Effector CD8-positive, alpha-beta T cell (primary cell): ENCODE results near the gene HOXA4.

ENCODE experiments used
- DNase-seq: peaks from one replicate; lab custom pipeline; 2025; lab: John Stamatoyannopoulos, UW

HOXA4 gene

DNA sequence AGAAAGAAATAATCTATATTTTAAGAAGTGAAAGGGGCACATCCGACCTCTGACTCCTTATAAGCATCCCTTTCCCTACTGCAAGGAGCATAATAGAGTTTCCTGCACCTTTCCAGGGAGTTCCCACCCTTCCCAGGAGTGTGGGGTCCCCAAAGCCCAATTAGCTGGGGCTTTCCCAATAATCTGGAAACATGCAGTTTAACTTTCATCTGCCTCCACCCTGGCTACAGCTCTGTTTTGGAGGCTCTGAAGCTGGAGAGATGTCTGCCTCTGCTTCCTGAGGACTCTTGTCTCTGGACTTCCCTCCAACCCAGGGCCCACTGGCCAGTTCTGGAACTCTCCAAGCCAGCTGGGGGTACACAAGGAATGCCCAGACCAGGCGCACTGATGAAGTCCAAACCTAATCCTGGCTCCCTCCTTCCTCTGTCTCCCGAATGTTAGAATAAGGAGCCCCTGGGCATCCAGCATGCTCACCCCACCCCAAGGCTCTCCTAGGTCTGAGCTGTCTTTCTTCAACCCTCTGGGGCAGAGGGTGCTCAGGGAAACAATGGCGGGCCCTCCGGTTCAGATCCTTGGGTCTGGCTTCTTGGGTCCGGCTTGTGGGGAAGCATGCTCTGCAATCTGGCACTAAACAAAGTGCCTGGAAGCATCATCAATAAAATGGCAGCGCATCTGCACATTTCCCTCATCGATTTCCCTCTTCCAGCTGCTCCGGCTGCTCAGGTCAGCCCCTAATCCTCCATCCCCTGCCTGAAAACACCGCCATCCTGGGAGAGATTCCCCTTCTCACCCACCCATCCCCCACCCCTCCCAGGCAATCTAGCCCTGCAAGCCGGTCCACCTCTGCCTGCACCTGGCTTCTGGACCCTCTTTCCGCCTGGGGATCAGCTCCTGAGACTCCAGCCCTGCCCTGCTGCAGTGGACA lies 13.3 kb downstream of the HOXA4 start:
- DNase-seq = no peak

DNA sequence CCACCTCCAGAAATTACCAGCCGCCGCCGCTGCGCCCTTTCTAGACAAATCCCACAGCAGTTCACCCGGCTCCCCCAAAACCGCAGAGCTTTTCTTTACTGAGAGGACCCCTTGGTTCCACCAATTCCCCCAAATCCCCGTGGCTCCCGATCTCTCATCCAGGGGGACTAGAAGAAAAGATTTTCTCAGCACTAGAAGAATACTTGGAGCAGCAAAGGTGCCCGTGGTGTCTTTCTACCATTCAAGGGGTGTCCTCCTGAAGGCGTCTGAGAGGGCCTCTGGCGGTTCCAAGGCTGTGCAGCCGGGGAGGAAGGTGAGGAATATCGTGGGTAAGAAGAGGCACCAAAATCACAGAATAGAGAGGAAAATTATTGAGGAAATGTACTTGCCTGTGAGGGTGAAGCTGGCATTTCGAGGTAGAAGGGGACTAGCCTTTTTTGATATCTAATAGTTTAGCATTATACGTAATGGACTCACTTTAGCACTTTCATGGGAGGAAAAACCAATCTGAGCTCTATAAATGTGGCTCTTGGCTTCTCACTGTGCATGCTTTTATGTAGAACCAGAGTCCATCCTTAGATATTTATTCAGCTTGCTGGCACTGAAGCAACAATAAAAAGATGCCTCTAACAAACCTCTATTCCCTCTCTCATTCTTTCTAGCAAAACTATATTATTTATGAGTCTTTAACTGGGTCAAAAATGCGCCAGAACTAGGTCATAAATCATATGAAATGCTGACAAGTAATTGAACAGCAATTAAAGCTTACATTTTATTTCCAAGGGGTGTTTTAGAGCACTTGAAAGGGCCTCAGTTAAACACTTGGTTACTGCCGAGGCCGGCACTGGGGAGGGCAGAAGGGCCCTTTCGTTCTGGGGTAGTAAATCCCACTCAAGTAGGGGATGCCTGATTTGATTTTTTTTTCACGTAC lies 14.3 kb downstream of the HOXA4 start:
- no peak for DNase-seq

DNA sequence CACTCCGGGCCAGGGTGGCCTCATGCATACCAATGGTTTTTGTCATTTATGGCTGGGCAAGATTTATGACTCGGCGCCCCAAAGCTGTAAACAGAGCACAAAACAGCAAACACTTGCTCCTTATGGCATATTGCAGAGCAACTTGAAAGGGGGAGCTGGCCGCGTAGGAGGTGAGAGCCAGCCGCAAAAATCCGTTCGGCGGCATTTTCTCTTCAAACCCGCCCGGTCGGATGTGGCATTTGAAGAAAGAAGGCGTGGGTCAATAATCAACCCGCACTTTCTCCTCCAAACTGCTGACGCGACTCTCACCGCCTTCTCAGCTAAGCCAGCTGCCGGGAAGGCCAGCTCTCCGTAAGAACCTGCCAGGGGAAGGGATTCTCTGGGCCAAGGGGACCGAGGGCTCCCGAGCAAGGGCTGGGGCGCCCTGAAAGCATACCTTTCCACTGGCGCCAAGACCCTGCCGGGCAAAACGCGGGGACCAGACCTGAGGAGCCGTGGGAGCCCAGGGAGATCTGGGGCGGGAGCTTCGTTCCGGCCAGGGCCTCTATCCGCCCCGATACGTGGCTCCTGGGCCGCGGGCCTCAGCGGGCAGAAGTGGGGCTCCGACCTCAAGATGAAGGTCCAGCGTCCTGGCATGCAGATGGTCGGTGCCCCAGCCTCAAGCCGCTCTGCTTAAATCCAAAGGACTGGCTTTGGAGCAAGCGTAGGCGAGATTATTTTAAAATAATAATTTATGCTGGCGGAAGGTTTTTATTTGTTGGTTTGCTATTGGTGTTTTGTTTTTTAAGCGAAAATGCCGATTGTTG lies 15.1 kb downstream of the HOXA4 start:
- DNase-seq = no peak

DNA sequence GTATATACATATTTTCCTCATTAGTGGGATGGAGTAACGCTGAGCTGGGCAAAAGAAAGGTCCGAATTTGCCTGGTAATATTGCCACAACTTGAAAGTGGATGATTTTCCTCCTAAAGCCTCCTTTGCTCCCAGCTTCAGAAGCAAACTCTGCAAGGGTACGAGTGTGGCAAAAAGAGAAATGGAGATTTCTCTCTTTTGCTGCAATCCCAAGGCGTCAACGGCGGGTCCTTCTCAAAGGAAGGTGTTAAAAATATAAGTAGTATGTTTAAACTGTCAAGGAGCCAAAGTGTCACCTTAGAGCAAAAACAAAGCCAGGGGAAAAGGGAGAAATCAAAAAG lies 15.7 kb downstream of the HOXA4 start:
- no peak for DNase-seq

DNA sequence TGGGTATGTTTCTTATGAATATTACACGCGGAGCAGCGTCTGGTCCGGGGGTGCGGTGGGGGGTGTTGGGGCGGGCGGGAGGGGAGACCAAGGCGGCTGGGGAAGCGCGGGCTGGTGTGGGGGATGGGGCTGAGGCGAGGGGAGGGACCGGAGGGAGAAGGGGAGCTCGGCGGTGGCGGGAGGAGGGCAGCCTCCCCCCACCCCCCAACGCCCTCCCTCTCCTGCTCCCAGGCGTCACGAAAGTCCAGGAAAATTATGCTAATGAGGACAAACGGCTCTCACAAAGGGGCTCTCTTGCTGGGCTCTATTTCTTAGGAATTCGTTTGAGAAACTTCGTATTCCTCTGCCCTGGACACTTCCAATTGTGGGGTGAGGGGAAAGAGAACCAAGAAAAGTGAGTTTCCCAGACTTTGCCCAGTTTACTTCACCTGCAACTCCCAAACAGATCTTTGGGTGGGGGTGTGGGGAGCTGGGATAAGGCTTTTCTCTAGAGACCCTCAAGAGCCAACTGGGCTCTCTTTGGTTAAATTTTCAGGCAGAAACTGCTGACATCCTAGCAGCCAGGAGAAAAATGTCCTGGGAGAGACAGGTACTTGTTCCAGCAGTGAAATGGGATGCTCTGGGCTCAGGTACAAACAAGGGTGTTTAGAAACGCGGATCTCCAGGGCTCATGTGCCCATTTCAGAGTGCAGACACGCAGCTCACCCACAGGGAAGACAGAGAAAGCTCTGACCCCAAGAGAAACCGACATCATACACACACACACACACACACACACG lies 16.4 kb downstream of the HOXA4 start:
- DNase-seq = no peak

DNA sequence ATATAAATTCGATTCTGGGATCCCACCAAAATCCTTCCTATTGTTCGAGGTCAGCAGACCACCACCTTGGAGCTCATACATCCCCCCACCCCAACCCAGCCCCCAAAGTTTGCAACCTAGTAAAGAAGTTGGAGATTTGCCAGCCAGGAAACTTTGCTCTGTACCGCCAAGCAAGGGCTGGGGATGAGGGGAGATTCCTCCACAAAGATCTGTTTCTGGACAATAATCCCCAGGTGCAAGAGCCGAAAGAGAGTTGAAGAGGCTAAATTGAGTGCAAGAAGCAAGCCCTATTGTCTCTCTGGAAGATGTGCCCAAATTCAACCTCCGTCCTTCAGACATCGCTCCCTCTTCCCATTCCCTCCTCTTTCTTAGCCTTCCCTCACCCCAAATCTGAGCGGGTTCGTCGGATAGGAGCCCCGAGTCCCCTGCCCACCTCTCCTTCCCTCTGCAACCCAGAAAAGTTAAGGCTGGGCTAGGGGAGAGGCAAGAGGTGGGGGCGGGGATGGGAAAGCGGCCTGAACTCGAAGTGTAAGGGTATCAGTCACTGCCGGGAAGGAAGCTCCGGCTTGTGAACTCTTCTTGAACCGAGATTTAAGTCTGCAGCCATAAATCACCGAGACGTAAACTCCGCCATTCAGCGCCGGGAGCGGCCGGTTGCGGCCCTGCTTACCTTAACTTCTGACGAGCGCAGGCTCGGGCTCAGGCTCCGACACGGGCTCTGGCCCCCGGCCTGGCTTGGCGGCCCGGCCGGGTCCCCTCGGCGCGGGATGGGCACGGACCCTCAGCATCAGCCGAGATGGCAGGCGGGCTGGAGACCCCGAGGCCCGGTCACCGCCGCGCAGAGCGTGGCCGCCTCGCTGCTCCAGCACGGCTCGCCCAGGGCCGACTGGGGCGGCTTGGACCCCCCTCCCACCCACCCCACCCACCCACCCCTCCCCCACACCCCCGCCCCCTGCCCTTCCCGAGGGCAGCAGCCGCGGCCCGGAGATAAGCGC lies 17.3 kb downstream of the HOXA4 start:
- DNase-seq = no peak

DNA sequence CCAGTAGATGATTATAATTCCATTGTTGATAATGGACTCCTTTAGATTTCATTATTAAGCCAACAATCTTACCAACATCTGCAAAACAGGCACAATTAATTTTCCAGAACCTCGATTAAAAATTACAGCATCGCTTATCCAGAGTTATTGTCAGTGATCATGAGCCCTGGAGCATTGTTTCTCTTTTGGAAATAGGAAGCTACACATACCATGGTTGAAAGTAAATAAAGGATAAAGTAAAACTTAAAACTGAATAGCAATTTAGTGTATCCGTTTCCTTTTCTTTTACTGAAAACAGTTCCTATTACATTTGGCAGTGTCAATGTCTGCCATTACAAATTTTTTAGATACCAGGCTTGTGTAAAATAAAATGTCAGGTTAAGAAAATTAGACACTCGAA lies 18.2 kb downstream of the HOXA4 start:
- no peak for DNase-seq

DNA sequence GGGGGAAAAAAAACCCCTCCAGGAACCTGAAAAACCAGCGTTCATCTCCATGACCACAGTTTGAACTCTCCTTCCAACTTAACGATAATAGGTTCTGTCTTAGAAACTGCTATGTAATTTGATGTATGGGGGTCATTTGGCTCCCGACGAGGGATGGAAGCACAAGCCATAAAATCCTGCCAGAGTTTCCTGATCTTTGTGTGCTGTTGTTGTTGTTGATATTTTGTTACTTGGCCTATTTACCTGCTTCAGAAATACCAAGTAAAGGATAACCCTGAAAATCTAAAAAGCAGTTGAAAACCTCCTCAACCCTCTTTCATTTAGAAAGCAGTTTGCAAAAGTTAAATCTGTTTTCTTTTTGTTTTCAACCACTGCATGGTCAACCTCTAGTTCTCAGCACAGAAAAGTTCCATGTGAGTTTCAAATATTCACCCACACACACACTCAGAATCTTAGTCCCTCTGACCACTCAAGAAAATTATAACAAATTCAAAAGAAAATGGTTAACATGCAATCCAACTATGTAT lies 18.7 kb downstream of the HOXA4 start:
- DNase-seq = no peak

DNA sequence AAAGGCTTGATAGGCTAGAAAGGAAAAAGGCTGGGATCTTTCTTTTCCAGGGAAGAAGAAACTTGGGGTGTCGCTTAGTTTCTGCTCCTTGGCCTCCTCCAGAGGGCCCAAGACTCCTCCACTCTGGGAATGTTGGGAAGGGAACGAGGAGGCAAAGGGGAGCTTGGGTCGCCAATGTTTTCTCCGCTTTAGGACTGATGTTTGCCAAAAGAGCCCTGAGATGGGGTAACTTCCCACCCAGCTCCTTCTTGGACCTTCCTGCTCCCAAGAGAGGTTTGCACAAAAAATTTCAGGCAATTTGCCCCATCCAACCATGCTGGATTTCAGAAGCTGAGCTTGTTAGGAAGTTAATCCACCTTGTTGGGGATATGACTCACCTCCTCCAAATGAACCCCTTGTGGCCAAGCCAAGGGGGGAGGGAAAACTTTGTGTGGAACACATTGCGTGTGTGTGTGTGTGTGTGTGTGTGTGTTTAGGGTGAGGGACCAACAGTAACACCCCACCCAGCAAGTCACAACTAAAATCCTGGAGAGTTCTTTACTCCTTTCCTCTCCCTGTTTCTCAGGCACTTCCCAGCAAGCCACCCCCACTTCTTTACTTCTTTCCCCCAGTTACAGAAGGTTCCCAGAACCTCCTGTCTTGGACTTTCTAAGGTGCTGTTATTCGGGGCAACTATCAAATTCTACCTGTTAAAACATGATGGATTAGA lies 19.4 kb downstream of the HOXA4 start:
- no peak for DNase-seq

DNA sequence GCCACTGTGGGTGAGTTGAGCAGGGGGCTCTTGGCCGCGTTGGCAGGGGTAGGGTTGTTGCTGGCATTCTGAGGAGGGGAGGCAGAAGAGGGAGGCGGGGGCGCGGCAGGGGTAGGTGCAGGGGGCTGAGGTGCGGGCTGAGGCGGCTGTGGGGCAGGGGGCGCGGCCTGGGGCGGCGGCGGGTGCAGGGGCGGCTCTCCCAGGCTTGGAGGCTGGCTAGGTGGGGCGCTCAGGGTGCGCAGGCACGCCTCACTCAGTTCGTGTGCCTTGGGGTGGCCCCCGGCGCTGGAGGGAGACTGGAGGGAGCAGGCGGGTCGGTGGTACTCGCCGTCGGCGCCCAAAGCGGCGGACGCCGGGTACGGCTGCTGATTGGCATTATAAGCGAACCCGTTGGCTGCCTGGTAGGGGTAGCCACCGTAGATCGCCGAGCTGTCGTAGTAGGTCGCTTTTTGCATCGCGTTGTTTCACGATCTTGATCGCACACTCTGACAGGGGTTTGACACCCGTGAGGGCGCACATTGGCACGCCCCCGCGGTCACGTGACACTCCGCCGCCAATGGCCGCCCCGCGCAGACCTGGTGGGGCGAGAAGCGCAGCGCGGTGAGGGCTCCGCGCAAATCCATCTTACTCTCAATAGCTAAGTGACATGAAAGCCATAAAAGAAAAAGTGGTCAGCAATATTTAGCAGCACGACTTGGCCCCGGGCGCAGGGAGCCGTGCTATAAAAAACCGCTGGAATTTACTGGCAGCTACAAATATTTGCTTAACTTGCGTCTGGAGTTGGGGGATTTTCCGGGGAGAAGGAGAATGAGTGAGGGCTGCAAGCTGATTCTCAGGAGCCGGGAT lies 20.1 kb downstream of the HOXA4 start:
- no peak for DNase-seq

DNA sequence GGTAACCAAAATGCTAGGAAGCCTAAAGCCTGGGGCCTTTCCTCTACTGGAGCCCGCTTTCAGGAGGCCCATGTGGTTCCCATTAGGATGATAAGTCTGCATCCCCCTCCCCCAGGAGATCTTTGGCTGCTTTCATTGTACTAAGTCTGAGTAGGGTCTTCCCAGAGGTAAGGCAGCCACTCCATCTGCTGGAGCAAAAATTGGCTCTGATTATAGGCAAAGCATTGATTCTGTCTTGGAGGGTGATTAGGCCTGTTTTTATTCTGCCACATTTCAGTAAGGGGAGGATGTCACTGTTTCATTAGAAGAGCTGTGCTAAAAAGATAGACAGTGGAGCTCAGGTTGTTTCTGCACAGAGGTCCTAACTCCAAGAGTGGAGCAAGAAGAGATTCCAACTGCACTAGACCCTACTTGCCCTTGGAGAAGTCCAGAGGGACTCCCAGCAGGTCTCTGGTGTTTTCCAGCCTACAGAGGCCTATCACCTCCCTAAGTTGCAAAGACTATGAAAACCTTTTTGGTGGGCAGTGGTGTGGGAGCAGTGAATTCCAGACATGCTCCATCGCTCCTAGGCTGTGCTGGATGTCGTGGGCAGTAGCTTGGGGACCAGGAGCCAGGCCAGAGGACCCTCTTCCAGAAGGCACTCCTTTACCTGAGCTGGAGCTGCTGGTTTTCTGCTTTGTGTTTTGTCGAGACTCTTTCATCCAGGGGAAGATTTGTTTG lies 20.9 kb downstream of the HOXA4 start:
- no peak for DNase-seq

DNA sequence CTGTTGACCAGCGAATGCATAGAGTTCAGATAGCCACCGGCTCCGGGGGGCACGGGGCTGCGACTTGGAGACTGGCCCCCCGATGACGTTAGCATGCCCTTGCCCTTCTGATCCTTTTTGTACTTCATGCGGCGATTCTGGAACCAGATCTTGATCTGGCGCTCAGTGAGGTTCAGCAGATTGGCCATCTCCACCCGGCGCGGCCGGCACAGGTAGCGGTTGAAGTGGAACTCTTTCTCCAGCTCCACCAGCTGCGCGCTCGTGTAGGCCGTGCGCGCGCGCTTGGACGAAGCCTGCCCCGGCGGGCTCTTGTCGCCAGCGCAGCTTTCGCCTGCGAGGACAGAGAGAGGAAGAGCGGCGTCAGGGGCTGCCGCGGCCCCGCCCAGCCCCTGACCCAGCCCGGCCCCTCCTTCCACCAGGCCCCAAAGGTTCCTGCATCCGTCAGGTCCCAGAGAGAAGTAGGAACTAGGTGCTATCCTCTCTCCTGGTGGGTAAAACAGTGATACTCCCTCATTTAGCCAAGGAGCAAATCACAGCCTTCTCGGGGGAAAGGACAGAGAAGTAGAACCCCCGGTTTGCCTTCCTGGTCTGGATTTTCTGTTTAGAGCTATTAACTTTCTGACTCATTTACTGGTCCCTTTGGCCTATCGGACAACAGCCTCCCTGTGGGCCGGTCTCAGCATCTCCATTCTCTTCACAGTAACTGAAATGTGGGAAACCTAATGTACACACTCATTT lies 22.0 kb downstream of the HOXA4 start:
- DNase-seq = no peak

DNA sequence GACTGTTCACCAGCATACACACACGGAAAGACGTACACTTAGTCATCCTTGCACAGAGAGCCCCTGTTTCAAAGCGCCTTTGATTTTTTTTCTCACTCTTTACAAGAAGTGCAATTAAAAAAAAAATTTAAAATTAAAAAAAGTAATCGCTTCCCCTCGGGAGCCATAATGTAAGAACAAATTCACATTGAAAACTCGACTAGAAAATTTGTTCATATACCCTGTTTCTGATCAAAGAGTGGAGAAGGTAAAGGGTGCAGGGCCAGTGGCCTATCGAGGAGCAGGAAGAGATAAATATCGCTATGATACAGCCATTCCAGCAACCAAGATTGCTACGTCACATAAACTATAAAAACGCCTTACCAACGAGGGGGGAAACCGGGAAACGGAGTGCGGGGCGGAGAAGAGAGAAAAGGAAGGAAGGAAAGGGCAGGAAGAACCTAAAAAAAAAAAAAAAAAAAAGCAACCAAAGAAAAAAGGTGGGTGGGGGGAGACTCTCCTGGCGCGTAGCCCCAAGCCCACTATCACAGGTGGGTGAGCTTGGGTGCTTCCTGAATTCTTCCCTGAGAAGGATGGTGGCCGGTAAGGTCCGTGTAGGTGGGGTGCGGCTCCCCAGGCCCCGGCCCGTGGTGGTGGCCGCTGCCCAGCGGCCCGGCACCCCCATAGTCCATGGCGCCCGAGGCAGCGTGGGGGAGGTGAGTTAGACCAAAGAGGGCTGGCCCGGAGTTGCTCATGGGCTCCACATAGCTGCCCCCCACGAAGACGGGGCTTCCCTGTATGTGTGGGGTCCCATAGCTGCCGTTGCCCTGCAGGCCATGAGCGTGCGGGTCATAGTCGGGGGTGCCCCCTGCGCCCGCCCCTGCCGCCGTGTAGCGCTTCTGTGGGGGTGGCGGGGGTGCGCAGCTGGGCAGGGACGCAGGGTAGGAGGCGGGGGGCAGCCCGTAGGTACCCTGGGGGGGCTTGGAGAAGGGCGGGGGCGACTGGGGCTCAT lies 22.9 kb downstream of the HOXA4 start:
- DNase-seq = no peak

DNA sequence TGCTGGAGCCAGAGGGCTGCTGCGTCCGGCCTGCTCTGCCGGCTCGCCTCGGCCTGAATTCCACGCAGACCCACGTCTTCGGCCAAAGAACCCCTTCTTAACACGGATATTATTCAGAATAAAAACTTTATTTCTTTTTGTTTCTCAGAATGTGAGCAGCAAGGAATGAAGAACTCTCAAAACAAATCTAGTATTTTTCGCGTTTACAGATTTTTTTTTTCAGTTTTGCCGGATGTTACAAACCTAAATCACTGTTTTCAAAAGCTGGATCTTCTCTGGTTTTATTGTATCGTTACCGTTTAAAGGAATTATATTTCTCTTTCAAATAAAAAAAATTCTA lies 23.7 kb downstream of the HOXA4 start:
- DNase-seq = no peak

DNA sequence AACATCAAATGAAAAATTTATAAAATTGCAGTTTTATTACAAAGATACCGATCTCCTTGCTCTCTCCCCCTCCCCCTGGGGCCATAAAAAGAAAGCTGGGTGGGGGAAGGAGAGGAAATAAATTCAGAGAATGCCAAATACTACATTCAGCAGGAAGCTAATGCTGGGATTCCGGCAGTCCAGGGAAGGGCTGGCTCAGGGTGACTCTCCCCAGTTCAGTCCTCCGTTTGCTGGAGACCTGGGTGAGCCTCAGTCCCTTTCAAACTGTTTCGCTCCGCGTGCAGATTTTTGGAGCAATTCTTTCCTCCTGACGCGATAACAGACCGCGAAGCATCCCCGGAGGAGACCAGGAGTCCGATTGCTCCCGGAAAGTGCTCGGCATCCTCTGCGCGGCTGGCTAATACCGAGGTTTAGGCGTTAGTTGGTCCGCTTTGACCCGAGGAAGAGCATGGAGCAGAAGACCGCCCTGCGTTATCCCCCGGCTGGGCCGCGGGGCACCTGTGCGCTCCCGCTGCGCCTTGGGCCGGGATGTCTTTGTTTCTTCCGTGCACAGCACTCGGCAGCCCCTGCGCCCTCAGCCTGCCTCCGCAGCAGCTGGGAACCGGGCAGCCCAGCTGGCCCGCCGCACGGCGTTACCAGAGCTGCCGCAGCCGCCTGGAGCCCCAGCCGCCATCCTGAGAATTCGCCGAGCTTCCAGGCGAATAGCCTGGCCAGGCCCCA lies 24.2 kb downstream of the HOXA4 start:
- DNase-seq = no peak
